ENCODE measurements around the gene GBP1.
A peak's percentile ranks its signal among the peaks of the same experiment; 100 is the strongest.
"Not testable (repeated sequence)": the region's sequence is repeated elsewhere in the genome, so short reads cannot be mapped to it uniquely, and the experiment has no call there.

GBP1 gene

DNA sequence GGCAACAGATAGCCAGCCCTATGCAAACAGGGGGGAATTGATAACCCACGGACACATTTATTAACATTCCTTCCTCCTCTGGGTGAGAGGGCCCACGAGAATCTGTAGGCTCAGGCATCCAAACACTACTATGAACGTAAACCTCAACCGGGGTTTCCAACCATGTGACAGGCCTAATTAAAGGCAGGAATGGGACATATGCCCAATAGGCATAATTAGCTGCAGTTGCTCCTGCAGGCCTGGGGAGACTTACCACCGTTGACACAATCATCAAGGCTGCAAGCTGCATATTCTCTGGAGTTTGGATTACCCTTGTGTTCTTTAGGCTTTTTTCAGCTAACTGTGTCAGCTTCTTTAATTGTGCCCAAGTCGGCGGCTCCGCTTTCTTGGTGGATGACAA lies 22.2 kb upstream of the GBP1 start:
- no peak overlapping the region for H3K9ac ChIP-seq (ENCODE audit: low read length)
- no peaks in the 10 kb centered on the region for H3K4me1 ChIP-seq (ENCODE audit: control insufficient read depth, insufficient read depth, low read length)
- no peak overlapping the region for H3K4me3 ChIP-seq (ENCODE audit: low read length)
- no peak for DNase-seq (ENCODE audit: low read depth)
- H3K9me3 ChIP-seq (ENCODE audit: control insufficient read depth, low read length): no peaks in the 10 kb centered on the region
- H3K36me3 ChIP-seq (ENCODE audit: control insufficient read depth, insufficient read depth, low read length, severe bottlenecking): no peaks in the 10 kb centered on the region
- H3K27me3 ChIP-seq (replicated peaks; ENCODE audit: control insufficient read depth, insufficient read depth, low read length): no peaks in the 10 kb centered on the region

DNA sequence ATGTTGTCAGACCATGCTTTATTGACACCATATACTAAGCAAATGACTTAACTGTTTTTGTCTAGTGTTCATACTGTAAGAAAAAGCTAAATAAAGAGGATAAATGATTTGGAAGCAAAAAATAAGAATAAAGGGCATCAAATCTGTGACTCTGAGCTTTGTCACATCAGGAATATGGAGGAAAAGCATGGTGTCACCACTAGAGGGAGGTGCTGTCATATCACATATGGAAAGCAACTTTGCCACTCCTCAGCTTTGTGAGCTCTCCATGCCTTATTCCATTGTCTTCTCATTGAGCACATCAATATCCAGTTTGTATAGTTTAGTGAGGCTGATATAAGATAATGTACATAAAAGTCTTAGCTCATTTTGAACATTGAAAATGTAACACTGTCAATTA lies 20.8 kb upstream of the GBP1 start:
- no peaks in the 10 kb centered on the region for H3K36me3 ChIP-seq (ENCODE audit: control insufficient read depth, insufficient read depth, low read length, severe bottlenecking)
- no peak overlapping the region for H3K9ac ChIP-seq (ENCODE audit: low read length)
- H3K4me1 ChIP-seq (ENCODE audit: control insufficient read depth, insufficient read depth, low read length): no peaks in the 10 kb centered on the region
- no peaks in the 10 kb centered on the region for H3K27me3 ChIP-seq (replicated peaks; ENCODE audit: control insufficient read depth, insufficient read depth, low read length)
- no peaks in the 10 kb centered on the region for H3K9me3 ChIP-seq (ENCODE audit: control insufficient read depth, low read length)
- no peak overlapping the region for H3K4me3 ChIP-seq (ENCODE audit: low read length)
- peak; percentile 75 for DNase-seq (ENCODE audit: low read depth)

GRCh38 chr1:89081005-89081404 lies 16.0 kb upstream of the GBP1 start:
- no peaks in the 10 kb centered on the region for H3K36me3 ChIP-seq (ENCODE audit: control insufficient read depth, insufficient read depth, low read length, severe bottlenecking)
- no peaks in the 10 kb centered on the region for H3K9me3 ChIP-seq (ENCODE audit: control insufficient read depth, low read length)
- no peak overlapping the region for H3K4me3 ChIP-seq (ENCODE audit: low read length)
- no peak overlapping the region for H3K9ac ChIP-seq (ENCODE audit: low read length)
- no peaks in the 10 kb centered on the region for H3K4me1 ChIP-seq (ENCODE audit: control insufficient read depth, insufficient read depth, low read length)
- no peak for DNase-seq (ENCODE audit: low read depth)
- no peaks in the 10 kb centered on the region for H3K27me3 ChIP-seq (replicated peaks; ENCODE audit: control insufficient read depth, insufficient read depth, low read length)

DNA sequence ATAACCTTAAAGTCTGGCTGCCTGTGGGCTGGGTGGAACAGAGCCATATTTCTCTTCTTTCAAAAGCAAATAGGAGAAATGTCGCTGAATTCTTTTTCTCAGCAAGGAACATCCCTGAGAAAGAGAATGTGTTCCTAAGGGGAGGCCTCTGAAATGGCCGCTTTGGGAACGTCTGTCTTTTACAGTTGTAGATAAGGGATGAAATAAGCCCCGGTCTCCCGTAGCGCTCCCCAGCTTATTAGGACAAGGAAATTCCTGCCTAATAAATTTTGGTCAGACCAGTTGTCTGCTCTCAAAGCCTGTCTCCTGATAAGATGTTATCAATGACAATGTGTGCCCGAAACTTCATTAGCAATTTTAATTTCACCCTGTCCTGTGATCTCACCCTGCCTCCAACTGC lies 15.1 kb upstream of the GBP1 start:
- DNase-seq (ENCODE audit: low read depth); H3K36me3 ChIP-seq (ENCODE audit: control insufficient read depth, insufficient read depth, low read length, severe bottlenecking); H3K27me3 ChIP-seq (replicated peaks; ENCODE audit: control insufficient read depth, insufficient read depth, low read length); H3K9me3 ChIP-seq (ENCODE audit: control insufficient read depth, low read length); H3K9ac ChIP-seq (ENCODE audit: low read length); H3K4me1 ChIP-seq (ENCODE audit: control insufficient read depth, insufficient read depth, low read length); H3K4me3 ChIP-seq (ENCODE audit: low read length): not testable (repeated sequence)

DNA sequence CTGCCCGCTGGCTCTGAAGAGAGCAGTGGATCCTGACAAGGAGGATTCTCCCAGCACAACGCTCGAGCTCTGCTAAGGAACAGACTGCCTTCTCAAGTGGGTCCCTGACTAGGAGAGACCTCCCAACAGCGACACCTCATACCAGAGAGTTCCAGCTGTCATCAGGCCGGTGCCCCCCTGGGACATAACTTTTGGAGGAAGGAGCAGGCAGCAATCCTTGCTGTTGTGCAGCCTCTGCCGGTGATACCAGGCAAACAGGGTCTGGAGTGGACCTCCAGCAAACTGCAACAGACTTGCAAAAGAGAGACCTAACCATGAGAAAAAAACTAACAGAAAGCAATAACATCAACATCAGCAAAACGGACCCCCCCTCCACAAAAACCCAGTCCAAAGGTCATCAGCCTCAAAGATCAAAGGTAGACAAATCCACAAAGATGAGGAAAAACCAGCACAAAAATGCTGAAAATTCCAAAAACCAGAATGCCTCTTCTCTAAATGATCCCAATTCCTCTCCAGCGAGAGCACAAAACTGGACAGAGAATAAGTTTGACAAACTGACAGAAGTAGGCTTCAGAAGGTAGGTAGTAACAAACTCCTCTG lies 7.6 kb upstream of the GBP1 start:
- not testable (repeated sequence) for DNase-seq (ENCODE audit: low read depth)

GRCh38 chr1:89070509-89070908 lies 5.5 kb upstream of the GBP1 start:
- Histone ChIP-seq H3K9me3 (ENCODE audit: control insufficient read depth, low read length) (peaks cover 7% of the 10 kb centered on the region), H3K4me1 (ENCODE audit: control insufficient read depth, insufficient read depth, low read length) (peaks cover 3% of the 10 kb centered on the region), H3K27me3 (replicated peaks; ENCODE audit: control insufficient read depth, insufficient read depth, low read length) (no peaks in the 10 kb centered on the region), H3K9ac (ENCODE audit: low read length) (peak overlapping the region; percentile 78), H3K36me3 (ENCODE audit: control insufficient read depth, insufficient read depth, low read length, severe bottlenecking) (no peaks in the 10 kb centered on the region), H3K4me3 (ENCODE audit: low read length) (peak overlapping the region; percentile 80)
- no peak for DNase-seq (ENCODE audit: low read depth)

More for the DNA sequence above, 7.6 kb upstream of the GBP1 start:
- not testable (repeated sequence) for H3K4me1 ChIP-seq (ENCODE audit: control insufficient read depth, insufficient read depth, low read length); H3K27me3 ChIP-seq (replicated peaks; ENCODE audit: control insufficient read depth, insufficient read depth, low read length); H3K9me3 ChIP-seq (ENCODE audit: control insufficient read depth, low read length); H3K36me3 ChIP-seq (ENCODE audit: control insufficient read depth, insufficient read depth, low read length, severe bottlenecking); H3K4me3 ChIP-seq (ENCODE audit: low read length); H3K9ac ChIP-seq (ENCODE audit: low read length)

- Histone ChIP-seq H3K9me3 (ENCODE audit: control insufficient read depth, low read length) (peaks cover 7% of the 10 kb centered on the region), H3K4me1 (ENCODE audit: control insufficient read depth, insufficient read depth, low read length) (peaks cover 5% of the 10 kb centered on the region), H3K36me3 (ENCODE audit: control insufficient read depth, insufficient read depth, low read length, severe bottlenecking) (no peaks in the 10 kb centered on the region), H3K9ac (ENCODE audit: low read length) (peak overlapping the region; percentile 78), H3K27me3 (replicated peaks; ENCODE audit: control insufficient read depth, insufficient read depth, low read length) (no peaks in the 10 kb centered on the region), H3K4me3 (ENCODE audit: low read length) (peak overlapping the region; percentile 80)
- DNase-seq (ENCODE audit: low read depth): peak; percentile 34
Measured at GRCh38 chr1:89069951-89070350, 4.9 kb upstream of the GBP1 start.

- no peak for DNase-seq (ENCODE audit: low read depth)
- no peaks in the 10 kb centered on the region for H3K36me3 ChIP-seq (ENCODE audit: control insufficient read depth, insufficient read depth, low read length, severe bottlenecking)
- H3K27me3 ChIP-seq (replicated peaks; ENCODE audit: control insufficient read depth, insufficient read depth, low read length): no peaks in the 10 kb centered on the region
- no peaks in the 10 kb centered on the region for H3K9me3 ChIP-seq (ENCODE audit: control insufficient read depth, low read length)
- peaks cover 16% of the 10 kb centered on the region for H3K4me1 ChIP-seq (ENCODE audit: control insufficient read depth, insufficient read depth, low read length)
- H3K4me3 ChIP-seq (ENCODE audit: low read length): no peak overlapping the region
- no peak overlapping the region for H3K9ac ChIP-seq (ENCODE audit: low read length)
Measured at GRCh38 chr1:89068291-89068690, 3.3 kb upstream of the GBP1 start.

GRCh38 chr1:89064632-89065031 lies 376 bp downstream of the GBP1 start:
- Histone ChIP-seq H3K9me3 (ENCODE audit: control insufficient read depth, low read length) (no peaks in the 10 kb centered on the region), H3K4me3 (ENCODE audit: low read length) (peak overlapping the region; percentile 86), H3K4me1 (ENCODE audit: control insufficient read depth, insufficient read depth, low read length) (peaks cover 23% of the 10 kb centered on the region), H3K9ac (ENCODE audit: low read length) (peak overlapping the region; percentile 90), H3K36me3 (ENCODE audit: control insufficient read depth, insufficient read depth, low read length, severe bottlenecking) (peaks cover 2% of the 10 kb centered on the region), H3K27me3 (replicated peaks; ENCODE audit: control insufficient read depth, insufficient read depth, low read length) (no peaks in the 10 kb centered on the region)
- DNase-seq (ENCODE audit: low read depth): peak; percentile 38

GRCh38 chr1:89063094-89063493 lies 1.9 kb downstream of the GBP1 start:
- peaks cover 23% of the 10 kb centered on the region for H3K4me1 ChIP-seq (ENCODE audit: control insufficient read depth, insufficient read depth, low read length)
- H3K9me3 ChIP-seq (ENCODE audit: control insufficient read depth, low read length): no peaks in the 10 kb centered on the region
- no peak for DNase-seq (ENCODE audit: low read depth)
- H3K36me3 ChIP-seq (ENCODE audit: control insufficient read depth, insufficient read depth, low read length, severe bottlenecking): peaks cover 15% of the 10 kb centered on the region
- no peak overlapping the region for H3K9ac ChIP-seq (ENCODE audit: low read length)
- H3K4me3 ChIP-seq (ENCODE audit: low read length): peak overlapping the region; percentile 86
- H3K27me3 ChIP-seq (replicated peaks; ENCODE audit: control insufficient read depth, insufficient read depth, low read length): no peaks in the 10 kb centered on the region

DNA sequence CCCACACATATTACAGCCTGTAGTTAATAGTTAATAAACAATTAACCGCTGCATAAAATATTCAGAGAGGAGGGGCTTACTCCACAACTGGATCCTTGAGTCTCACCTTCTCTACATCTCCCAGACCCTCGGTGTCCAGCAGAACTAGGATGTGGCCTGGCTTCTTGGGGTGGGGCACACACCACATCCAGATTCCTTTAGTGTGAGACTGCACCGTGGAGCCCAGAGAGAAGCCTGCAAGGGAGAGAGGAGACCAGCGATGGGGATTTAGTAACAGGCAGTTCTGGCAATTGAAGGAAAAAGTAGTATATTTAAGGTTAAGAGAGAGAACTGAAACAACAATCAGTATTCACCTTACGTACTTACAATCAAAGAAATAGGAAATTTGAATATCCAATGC lies 4.9 kb downstream of the GBP1 start:
- no peaks in the 10 kb centered on the region for H3K27me3 ChIP-seq (replicated peaks; ENCODE audit: control insufficient read depth, insufficient read depth, low read length)
- DNase-seq (ENCODE audit: low read depth): no peak

DNA sequence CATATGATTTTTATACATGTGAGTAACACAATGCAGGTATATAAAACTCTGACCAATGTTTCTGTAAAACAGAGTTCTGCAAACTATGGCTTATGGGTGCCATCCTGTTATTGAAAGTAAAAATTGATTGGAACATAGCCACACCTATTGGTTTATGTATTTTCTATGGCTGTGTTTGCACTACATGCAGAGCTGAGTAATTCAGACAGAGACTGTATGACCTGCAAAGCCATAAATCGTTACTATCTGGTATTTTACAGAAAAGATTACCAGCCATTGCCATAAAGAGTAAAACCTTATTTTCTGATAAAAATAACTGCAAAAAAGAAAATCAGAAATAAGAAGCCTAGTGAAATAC lies 13.1 kb downstream of the GBP1 start:
- H3K27me3 ChIP-seq (replicated peaks; ENCODE audit: control insufficient read depth, insufficient read depth, low read length): no peaks in the 10 kb centered on the region
- DNase-seq (ENCODE audit: low read depth): no peak
- H3K9ac ChIP-seq (ENCODE audit: low read length): no peak overlapping the region

More for the DNA sequence above, 4.9 kb downstream of the GBP1 start:
- Histone ChIP-seq H3K4me1 (ENCODE audit: control insufficient read depth, insufficient read depth, low read length) (peaks cover 19% of the 10 kb centered on the region), H3K4me3 (ENCODE audit: low read length) (no peak overlapping the region), H3K9ac (ENCODE audit: low read length) (no peak overlapping the region), H3K9me3 (ENCODE audit: control insufficient read depth, low read length) (no peaks in the 10 kb centered on the region), H3K36me3 (ENCODE audit: control insufficient read depth, insufficient read depth, low read length, severe bottlenecking) (peaks cover 43% of the 10 kb centered on the region)

More for the DNA sequence above, 13.1 kb downstream of the GBP1 start:
- peaks cover 30% of the 10 kb centered on the region for H3K36me3 ChIP-seq (ENCODE audit: control insufficient read depth, insufficient read depth, low read length, severe bottlenecking)
- no peak overlapping the region for H3K4me3 ChIP-seq (ENCODE audit: low read length)
- no peaks in the 10 kb centered on the region for H3K4me1 ChIP-seq (ENCODE audit: control insufficient read depth, insufficient read depth, low read length)
- H3K9me3 ChIP-seq (ENCODE audit: control insufficient read depth, low read length): no peaks in the 10 kb centered on the region

All from adipocyte (in vitro differentiated cells).